Measurements from ENCODE around the gene MMP20.

Gene MMP20

GRCh38 chr11:102590276-102591049 lies 34.7 kb downstream of the MMP20 start:
- no peak for DNase-seq

GRCh38 chr11:102589047-102589459 lies 36.1 kb downstream of the MMP20 start:
- no peak for DNase-seq

- DNase-seq, result no peak
Observed at GRCh38 chr11:102587722-102588121, 37.4 kb downstream of the MMP20 start.

GRCh38 chr11:102583141-102583873 lies 41.8 kb downstream of the MMP20 start:
- no peak for DNase-seq

- no peak for DNase-seq
Observed at GRCh38 chr11:102582140-102582539, 43.0 kb downstream of the MMP20 start.

GRCh38 chr11:102581066-102581465 lies 44.1 kb downstream of the MMP20 start:
- DNase-seq, result no peak

GRCh38 chr11:102580185-102580951 lies 44.8 kb downstream of the MMP20 start:
- DNase-seq, result no peak

- DNase-seq, result no peak
Observed at GRCh38 chr11:102577723-102578122, 47.4 kb downstream of the MMP20 start.

- DNase-seq, result no peak
Observed at GRCh38 chr11:102577182-102577581, 48.0 kb downstream of the MMP20 start.

- no peak for DNase-seq
Observed at GRCh38 chr11:102576350-102576749, 48.8 kb downstream of the MMP20 start.

GRCh38 chr11:102575012-102575411 lies 50.1 kb downstream of the MMP20 start:
- no peak for DNase-seq

- DNase-seq, result no peak
Observed at GRCh38 chr11:102573851-102574250, 51.3 kb downstream of the MMP20 start.

- no peak for DNase-seq
Observed at GRCh38 chr11:102572554-102573220, 52.4 kb downstream of the MMP20 start.

GRCh38 chr11:102568851-102569250 lies 56.3 kb downstream of the MMP20 start:
- DNase-seq, result no peak

- no peak for DNase-seq
Observed at GRCh38 chr11:102566112-102566511, 59.0 kb downstream of the MMP20 start.

- DNase-seq, result peak; percentile 79
Observed at GRCh38 chr11:102564110-102564509, 61.0 kb downstream of the MMP20 start.

- no peak for DNase-seq
Observed at GRCh38 chr11:102561636-102562035, 63.5 kb downstream of the MMP20 start.

- DNase-seq, result peak; percentile 42
Observed at GRCh38 chr11:102560555-102561011, 64.5 kb downstream of the MMP20 start.

GRCh38 chr11:102559839-102560238 lies 65.3 kb downstream of the MMP20 start:
- no peak for DNase-seq

GRCh38 chr11:102555091-102555490 lies 70.0 kb downstream of the MMP20 start:
- DNase-seq, result no peak

GRCh38 chr11:102553835-102554282 lies 71.3 kb downstream of the MMP20 start:
- DNase-seq, result peak; percentile 20

- DNase-seq, result peak; percentile 97
Observed at GRCh38 chr11:102552447-102553194, 72.5 kb downstream of the MMP20 start.

Data from NCI-H226 (cell line).